OCI-LY7 (cell line): ENCODE measurements around the gene MAP2K5. TPM values are rescaled to one million over a fixed set of nuclear protein-coding genes. Genes with fewer than 3 reads are reported as not detected.

Source experiments
- BruUV-seq: library from RNA; stranded (reverse); fragments of 400-500 nt; replicated peaks from 2 replicates; lab custom pipeline; 2021; lab: Mats Ljungman, UMichigan
- CTCF ChIA-PET: fragments of 300-600 bp; sonication (Branson Sonifier 250); formaldehyde crosslinking; loops from one replicate; lab custom pipeline; 2022; ENCODE audit warnings: antibody characterized with exemption; ENCODE audit not compliant: unreplicated experiment; lab: Charles Lee
- POLR2A ChIA-PET: fragments of 300-600 bp; sonication (Branson Sonifier 250); formaldehyde crosslinking; loops from one replicate; lab custom pipeline; 2022; ENCODE audit warnings: antibody characterized with exemption; lab: Charles Lee
- DNase-seq: peaks from one replicate; pipeline ENCODE4 v3.0.0-alpha.2; 2015; ENCODE audit warnings: low spot score
- H2AFZ ChIP-seq: fragments of 200-600 bp; sonication (generic), shearing (Covaris generic); 2 replicates; pipeline ENCODE4 v1.6.1; 2014; ENCODE audit warnings: mild to moderate bottlenecking, antibody characterized with exemption, low read length, moderate library complexity
- H3K27ac ChIP-seq: fragments of 200-600 bp; sonication (generic); 2 replicates; pipeline ENCODE4 v1.5.1; 2014; ENCODE audit warnings: mixed run types, low read depth, mild to moderate bottlenecking, moderate library complexity, low read length, inconsistent platforms; ENCODE audit not compliant: poor library complexity, severe bottlenecking
- H3K36me3 ChIP-seq: fragments of 200-600 bp; sonication (generic); 2 replicates; pipeline ENCODE4 v1.6.1; 2014; ENCODE audit warnings: mild to moderate bottlenecking, antibody characterized with exemption, low read length, moderate library complexity, mixed read lengths; ENCODE audit not compliant: insufficient read depth
- H3K4me1 ChIP-seq: fragments of 200-600 bp; sonication (generic); 2 replicates; pipeline ENCODE4 v1.5.1; 2014; ENCODE audit warnings: mild to moderate bottlenecking, low read length; ENCODE audit not compliant: insufficient read depth, poor library complexity, severe bottlenecking
- H3K4me2 ChIP-seq: fragments of 200-600 bp; sonication (generic); 2 replicates; pipeline ENCODE4 v1.6.1; 2014; ENCODE audit warnings: mild to moderate bottlenecking, low read length
- H3K4me3 ChIP-seq: fragments of 200-600 bp; sonication (generic); 2 replicates; pipeline ENCODE4 v1.5.1; 2014; ENCODE audit warnings: mild to moderate bottlenecking, low read depth, low read length; ENCODE audit not compliant: poor library complexity, severe bottlenecking
- H3K79me2 ChIP-seq: fragments of 200-600 bp; sonication (generic); 2 replicates; pipeline ENCODE4 v1.6.1; 2016; ENCODE audit warnings: low read depth, mild to moderate bottlenecking, low read length, moderate library complexity, mixed read lengths; ENCODE audit not compliant: insufficient read depth
- H3K9me2 ChIP-seq: fragments of 200-600 bp; sonication (generic); 2 replicates; pipeline ENCODE4 v1.6.1; 2016; ENCODE audit warnings: mild to moderate bottlenecking, low read length, mixed read lengths; ENCODE audit not compliant: insufficient read depth
- H3K9me3 ChIP-seq: fragments of 200-600 bp; sonication (generic); 2 replicates; pipeline ENCODE4 v1.6.1; 2014; ENCODE audit warnings: mild to moderate bottlenecking, mixed run types, low read length, mixed read lengths
- H4K20me1 ChIP-seq: fragments of 200-600 bp; sonication (generic); 2 replicates; pipeline ENCODE4 v1.6.1; 2014; ENCODE audit warnings: mild to moderate bottlenecking, antibody characterized with exemption, low read length, moderate library complexity, mixed read lengths; ENCODE audit not compliant: insufficient read depth
- CTCF ChIP-seq: fragments of 200-600 bp; sonication (generic); conservative IDR thresholded peaks from 2 replicates; pipeline ENCODE4 v1.5.1; 2014; ENCODE audit warnings: mild to moderate bottlenecking, antibody characterized with exemption, low read length, moderate library complexity, mixed read lengths
- EZH2phosphoT487 ChIP-seq: fragments of 200-600 bp; sonication (generic); IDR thresholded peaks from 2 replicates; pipeline ENCODE4 v1.6.1; 2018; ENCODE audit warnings: low read depth, borderline replicate concordance, mild to moderate bottlenecking, mixed run types, antibody characterized with exemption, low read length, moderate library complexity, mixed read lengths
- intact Hi-C: fragments of 100-400 bp; cut with micrococcal nuclease; formaldehyde crosslinking; loops from one replicate; pipeline ENCODE4 v1.10.0; 2022; ENCODE audit not compliant: unreplicated experiment
- total RNA-seq, 2 experiments: library from RNA; depleted of rRNA in 1 of 2; stranded (reverse); fragments of >200 nt in 1 of 2; shearing (Covaris generic) in 1 of 2; gene quantifications; 2 replicates each; pipeline ENCODE4 v1.2.3, GENCODE V29; 2014 to 2022

MAP2K5 gene
- total RNA-seq, 2 experiments from 2014 or later = 10.2 to 35.0 TPM

- Histone ChIP-seq H3K9me3 (no peaks in the 10 kb centered on the region), H3K4me1 (no peaks in the 10 kb centered on the region), H3K27ac (no peak overlapping the region), H4K20me1 (no peaks in the 10 kb centered on the region), H3K36me3 (no peaks in the 10 kb centered on the region; the same call in 1 of the 2 replicates), H3K4me2 (no peak overlapping the region), H3K9me2 (no peaks in the 10 kb centered on the region), H3K4me3 (no peak overlapping the region), H3K79me2 (no peaks in the 10 kb centered on the region), H2AFZ (no peak overlapping the region)
- no peak for DNase-seq
- BruUV-seq = no TSS peak
- TF ChIP-seq EZH2phosphoT487 (no peak), CTCF (no peak)
- intact Hi-C loops = no loop called here
- ChIA-PET CTCF (no interaction called here), POLR2A (no interaction called here)
These were observed 97.1 kb downstream of the MAP2K5 start for GRCh38 chr15:67639591-67639990.

- H3K4me3 ChIP-seq = no peak overlapping the region
- no peak overlapping the region for H2AFZ ChIP-seq
- ChIA-PET POLR2A (no interaction called here), CTCF (no interaction called here)
- BruUV-seq = no TSS peak
- no peaks in the 10 kb centered on the region for H3K79me2 ChIP-seq
- no peaks in the 10 kb centered on the region for H3K36me3 ChIP-seq
- H3K4me1 ChIP-seq = no peaks in the 10 kb centered on the region
- H3K9me3 ChIP-seq = no peaks in the 10 kb centered on the region
- intact Hi-C loops = no loop called here
- no peak overlapping the region for H3K27ac ChIP-seq
- no peaks in the 10 kb centered on the region for H3K9me2 ChIP-seq
- TF ChIP-seq CTCF (no peak), EZH2phosphoT487 (no peak)
- H4K20me1 ChIP-seq = no peaks in the 10 kb centered on the region
- DNase-seq = no peak
- H3K4me2 ChIP-seq = no peak overlapping the region
These were observed 99.0 kb downstream of the MAP2K5 start for GRCh38 chr15:67641453-67641852.

GRCh38 chr15:67646847-67647246 lies 104.3 kb downstream of the MAP2K5 start:
- H3K79me2 ChIP-seq = no peaks in the 10 kb centered on the region
- DNase-seq = no peak
- BruUV-seq = no TSS peak
- POLR2A ChIA-PET = no interaction called here
- CTCF ChIA-PET = no interaction called here
- no peak overlapping the region for H3K27ac ChIP-seq
- H3K4me2 ChIP-seq = no peak overlapping the region
- TF ChIP-seq CTCF (no peak), EZH2phosphoT487 (no peak)
- no peaks in the 10 kb centered on the region for H4K20me1 ChIP-seq
- intact Hi-C loops = no loop called here
- no peaks in the 10 kb centered on the region for H3K36me3 ChIP-seq
- H3K4me3 ChIP-seq = no peak overlapping the region
- H3K4me1 ChIP-seq = no peaks in the 10 kb centered on the region
- H2AFZ ChIP-seq = no peak overlapping the region
- H3K9me2 ChIP-seq = no peaks in the 10 kb centered on the region
- H3K9me3 ChIP-seq = no peaks in the 10 kb centered on the region
